ENCODE measurements around the gene NIM1K.

- TF ChIP-seq CTCF (IDR thresholded peaks at IDR 0.05) (no peak), POLR2A (IDR thresholded peaks at IDR 0.05; ENCODE audit: low read depth) (no peak), EP300 (IDR thresholded peaks at IDR 0.05) (no peak)
Observed at GRCh38 chr5:43157068-43157467, 35.0 kb upstream of the NIM1K start.

All from esophagus muscularis mucosa (tissue), 4 donors.